ENCODE results near the gene SMC2.

The SMC2 gene

DNA sequence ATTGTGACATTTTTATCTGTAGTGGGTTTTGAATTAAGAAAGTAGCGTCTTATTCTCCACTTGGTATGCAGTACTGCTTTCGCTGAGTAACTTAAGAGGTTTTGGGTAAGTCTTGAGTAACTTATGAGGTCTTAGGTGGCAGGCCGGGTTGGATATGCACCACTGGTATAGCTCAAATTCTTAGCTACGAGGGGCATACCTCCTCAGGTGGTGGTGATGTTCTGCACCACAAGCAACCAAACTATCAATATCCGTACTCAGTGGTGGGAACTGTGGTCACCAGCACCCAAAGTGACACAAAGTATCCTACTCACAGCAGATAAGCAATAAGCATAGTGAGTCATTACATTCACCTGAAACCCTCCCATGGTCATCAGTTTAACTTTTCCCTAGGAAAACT, 13.7 kb downstream of the SMC2 start:
- DNase-seq = no peak

- no peak for DNase-seq
Measured at GRCh38 chr9:104108315-104108714, 14.2 kb downstream of the SMC2 start.

DNA sequence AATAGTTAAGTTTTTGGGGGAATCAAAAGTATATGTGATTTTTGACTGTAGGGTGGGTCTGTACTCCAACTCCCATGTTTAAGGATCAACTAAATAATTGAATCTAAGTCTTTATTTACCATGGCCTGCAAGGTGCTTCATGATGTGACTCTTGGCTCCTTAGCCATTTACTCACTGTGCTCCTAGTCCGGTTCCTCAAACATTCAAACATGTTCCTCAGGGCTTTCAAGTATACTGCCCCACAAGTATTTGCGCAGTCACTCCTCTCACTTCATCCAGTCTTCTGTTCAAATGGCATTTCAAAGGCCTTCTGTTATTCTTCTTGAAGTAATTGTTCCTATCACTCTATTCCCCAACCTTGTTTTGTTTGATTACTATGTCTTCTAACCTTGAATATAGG, 16.4 kb downstream of the SMC2 start:
- no peak for DNase-seq

DNA sequence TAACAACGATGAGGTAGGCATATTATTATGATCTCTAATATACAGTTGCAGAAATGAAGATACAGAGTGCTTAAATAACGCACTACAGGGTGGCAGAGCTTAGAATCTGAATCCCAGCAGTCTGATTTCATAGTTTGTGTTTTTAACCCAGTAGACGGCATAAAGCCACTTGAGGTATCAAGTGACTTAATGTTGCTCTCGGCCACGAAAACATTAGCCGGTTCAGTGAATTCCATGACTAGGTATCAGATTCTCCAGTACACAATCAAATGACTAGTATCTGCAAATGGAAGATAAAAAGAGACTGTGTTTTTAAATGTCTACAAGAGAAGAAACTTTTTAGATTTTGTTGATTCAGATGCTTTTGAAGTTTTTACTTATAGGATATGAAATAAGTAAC, 24.8 kb downstream of the SMC2 start:
- DNase-seq = no peak

GRCh38 chr9:104121022-104121421, 26.9 kb downstream of the SMC2 start:
- no peak for DNase-seq

- DNase-seq = no peak
Measured at GRCh38 chr9:104138243-104138868, 44.2 kb downstream of the SMC2 start.

DNA sequence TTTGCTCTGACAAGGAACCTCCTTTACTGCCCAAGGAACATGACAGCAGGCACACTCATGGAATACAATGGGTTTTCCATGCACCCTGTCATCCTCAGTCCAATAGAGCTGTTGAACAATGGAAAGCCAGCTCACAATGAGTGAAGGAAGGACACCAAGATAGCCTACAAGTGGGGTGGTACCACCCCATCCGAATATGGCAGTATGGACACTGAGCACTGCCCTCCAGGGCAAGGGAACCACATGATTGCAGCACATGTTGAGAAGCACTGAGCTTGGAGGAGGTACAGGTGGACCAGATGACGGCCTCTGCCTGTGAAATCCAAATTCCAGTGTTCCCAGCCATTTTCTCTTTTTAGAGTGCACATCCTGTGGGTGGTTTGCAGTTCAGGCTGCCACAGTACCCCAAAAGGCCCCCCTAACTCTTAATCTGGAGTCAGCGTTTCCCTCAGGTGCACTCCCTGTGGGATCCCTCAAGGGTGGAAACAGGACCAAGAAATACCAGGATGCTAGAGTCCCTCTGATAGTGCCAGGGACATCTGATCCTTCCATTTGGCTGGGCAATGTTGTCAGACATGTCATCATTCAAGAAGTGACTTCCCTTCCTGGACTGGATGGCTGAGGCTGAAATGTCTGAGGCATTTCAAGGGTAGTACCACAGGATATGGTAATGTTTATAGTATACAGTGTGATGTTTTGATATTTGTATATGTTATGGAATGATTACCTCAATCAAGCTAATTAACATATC, 48.9 kb downstream of the SMC2 start:
- no peak for DNase-seq

GRCh38 chr9:104143550-104143910, 49.4 kb downstream of the SMC2 start:
- DNase-seq = no peak

DNA sequence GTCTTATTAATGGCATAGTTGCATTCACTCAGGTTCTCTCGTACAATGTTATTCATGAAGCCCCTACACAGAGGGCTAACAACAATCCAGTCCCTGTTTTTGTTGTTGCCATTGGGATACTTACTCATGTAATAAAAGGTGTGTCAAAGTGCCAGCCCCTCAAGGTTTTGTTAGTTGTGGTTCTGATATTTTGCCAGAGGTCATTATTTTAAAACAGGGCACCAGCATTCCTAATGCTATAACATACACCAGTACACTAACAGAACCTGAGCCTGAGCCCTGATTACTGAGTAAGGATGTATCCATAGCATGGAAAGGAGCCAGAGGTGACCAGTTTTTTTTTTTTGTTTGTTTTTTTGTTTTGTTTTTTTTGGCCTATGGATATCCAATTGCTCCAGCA, 50.2 kb downstream of the SMC2 start:
- DNase-seq = no peak

- DNase-seq = no peak
Measured at GRCh38 chr9:104173067-104173466, 79.0 kb downstream of the SMC2 start.

- no peak for DNase-seq
Measured at GRCh38 chr9:104177003-104177611, 83.0 kb downstream of the SMC2 start.

- no peak for DNase-seq
Measured at GRCh38 chr9:104177676-104178075, 83.6 kb downstream of the SMC2 start.
